Measurements from ENCODE around the gene H1-8.

H1-8 gene

DNA sequence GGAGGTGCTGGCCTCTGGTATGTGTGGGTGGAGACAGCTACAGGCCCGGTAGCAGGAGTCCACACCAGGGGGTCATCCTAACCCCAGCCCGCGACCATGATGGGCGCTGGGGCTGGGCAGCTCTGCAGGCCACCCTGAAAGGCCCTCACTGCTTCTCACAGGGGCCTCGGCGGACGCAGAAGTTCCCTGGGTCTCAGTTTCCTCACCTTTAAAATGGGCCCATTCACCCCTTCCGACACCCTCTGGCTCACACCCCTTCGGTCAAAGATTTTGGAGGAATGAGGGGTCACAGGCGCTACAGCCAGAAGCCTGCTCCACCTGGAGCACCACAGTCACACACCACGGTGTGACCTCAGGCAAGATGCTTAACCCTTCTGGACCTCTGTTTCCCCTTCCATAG lies 55.5 kb downstream of the H1-8 start:
- Histone ChIP-seq H3K4me3 (ENCODE audit: insufficient read depth, low read length, poor library complexity, severe bottlenecking) (no peak overlapping the region), H3K9me3 (ENCODE audit: insufficient read depth, low read length) (no peaks in the 10 kb centered on the region), H2AFZ (ENCODE audit: low read depth, low read length, severe bottlenecking) (no peak overlapping the region), H3K9me2 (replicated peaks; ENCODE audit: insufficient read depth, low read length) (no peaks in the 10 kb centered on the region), H3K4me2 (ENCODE audit: low read depth, low read length, poor library complexity, severe bottlenecking) (no peak overlapping the region), H3F3A (ENCODE audit: insufficient read depth) (no peaks in the 10 kb centered on the region), H3K9ac (ENCODE audit: low read length) (no peak overlapping the region), H4K20me1 (ENCODE audit: low read depth, low read length) (no peaks in the 10 kb centered on the region), H3K27me3 (ENCODE audit: low read length) (no peaks in the 10 kb centered on the region), H3K79me2 (ENCODE audit: insufficient read depth, low read length) (no peaks in the 10 kb centered on the region), H3K27ac (ENCODE audit: low read depth, low read length) (no peak overlapping the region), H3K36me3 (ENCODE audit: low read length) (no peaks in the 10 kb centered on the region)
- TF ChIP-seq, protein P1, sequence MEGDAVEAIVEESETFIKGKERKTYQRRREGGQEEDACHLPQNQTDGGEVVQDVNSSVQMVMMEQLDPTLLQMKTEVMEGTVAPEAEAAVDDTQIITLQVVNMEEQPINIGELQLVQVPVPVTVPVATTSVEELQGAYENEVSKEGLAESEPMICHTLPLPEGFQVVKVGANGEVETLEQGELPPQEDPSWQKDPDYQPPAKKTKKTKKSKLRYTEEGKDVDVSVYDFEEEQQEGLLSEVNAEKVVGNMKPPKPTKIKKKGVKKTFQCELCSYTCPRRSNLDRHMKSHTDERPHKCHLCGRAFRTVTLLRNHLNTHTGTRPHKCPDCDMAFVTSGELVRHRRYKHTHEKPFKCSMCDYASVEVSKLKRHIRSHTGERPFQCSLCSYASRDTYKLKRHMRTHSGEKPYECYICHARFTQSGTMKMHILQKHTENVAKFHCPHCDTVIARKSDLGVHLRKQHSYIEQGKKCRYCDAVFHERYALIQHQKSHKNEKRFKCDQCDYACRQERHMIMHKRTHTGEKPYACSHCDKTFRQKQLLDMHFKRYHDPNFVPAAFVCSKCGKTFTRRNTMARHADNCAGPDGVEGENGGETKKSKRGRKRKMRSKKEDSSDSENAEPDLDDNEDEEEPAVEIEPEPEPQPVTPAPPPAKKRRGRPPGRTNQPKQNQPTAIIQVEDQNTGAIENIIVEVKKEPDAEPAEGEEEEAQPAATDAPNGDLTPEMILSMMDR (IDR thresholded peaks at IDR 0.05; ENCODE audit: insufficient read depth, low read length, poor library complexity, severe bottlenecking), result no peak
- no peak for TF ChIP-seq EZH2phosphoT487 (conservative IDR thresholded peaks at IDR 0.05; ENCODE audit: low read length)

GRCh38 chr3:129599073-129599472 lies 56.1 kb downstream of the H1-8 start:
- Histone ChIP-seq H3K9me3 (ENCODE audit: insufficient read depth, low read length) (no peaks in the 10 kb centered on the region), H4K20me1 (ENCODE audit: low read depth, low read length) (no peaks in the 10 kb centered on the region), H3K27ac (ENCODE audit: low read depth, low read length) (no peak overlapping the region), H2AFZ (ENCODE audit: low read depth, low read length, severe bottlenecking) (no peak overlapping the region), H3K79me2 (ENCODE audit: insufficient read depth, low read length) (no peaks in the 10 kb centered on the region), H3K4me3 (ENCODE audit: insufficient read depth, low read length, poor library complexity, severe bottlenecking) (no peak overlapping the region), H3K9me2 (replicated peaks; ENCODE audit: insufficient read depth, low read length) (no peaks in the 10 kb centered on the region), H3K9ac (ENCODE audit: low read length) (no peak overlapping the region), H3K27me3 (ENCODE audit: low read length) (no peaks in the 10 kb centered on the region), H3K36me3 (ENCODE audit: low read length) (no peaks in the 10 kb centered on the region), H3K4me2 (ENCODE audit: low read depth, low read length, poor library complexity, severe bottlenecking) (no peak overlapping the region), H3F3A (ENCODE audit: insufficient read depth) (no peaks in the 10 kb centered on the region)
- TF ChIP-seq, protein P1 (IDR thresholded peaks at IDR 0.05; ENCODE audit: insufficient read depth, low read length, poor library complexity, severe bottlenecking), result no peak
- no peak for TF ChIP-seq EZH2phosphoT487 (conservative IDR thresholded peaks at IDR 0.05; ENCODE audit: low read length)

GRCh38 chr3:129599607-129600006 lies 56.6 kb downstream of the H1-8 start:
- no peaks in the 10 kb centered on the region for H3K79me2 ChIP-seq (ENCODE audit: insufficient read depth, low read length)

More at GRCh38 chr3:129599607-129600006, 56.6 kb downstream of the H1-8 start:
- no peak overlapping the region for H3K27ac ChIP-seq (ENCODE audit: low read depth, low read length)
- H4K20me1 ChIP-seq (ENCODE audit: low read depth, low read length), result no peaks in the 10 kb centered on the region
- H3F3A ChIP-seq (ENCODE audit: insufficient read depth), result no peaks in the 10 kb centered on the region
- no peak overlapping the region for H2AFZ ChIP-seq (ENCODE audit: low read depth, low read length, severe bottlenecking)
- H3K4me3 ChIP-seq (ENCODE audit: insufficient read depth, low read length, poor library complexity, severe bottlenecking), result no peak overlapping the region
- no peak overlapping the region for H3K9ac ChIP-seq (ENCODE audit: low read length)
- TF ChIP-seq, protein P1 (IDR thresholded peaks at IDR 0.05; ENCODE audit: insufficient read depth, low read length, poor library complexity, severe bottlenecking), result no peak
- no peak for TF ChIP-seq EZH2phosphoT487 (conservative IDR thresholded peaks at IDR 0.05; ENCODE audit: low read length)
- H3K27me3 ChIP-seq (ENCODE audit: low read length), result no peaks in the 10 kb centered on the region
- H3K9me2 ChIP-seq (replicated peaks; ENCODE audit: insufficient read depth, low read length), result no peaks in the 10 kb centered on the region
- no peaks in the 10 kb centered on the region for H3K36me3 ChIP-seq (ENCODE audit: low read length)
- H3K4me2 ChIP-seq (ENCODE audit: low read depth, low read length, poor library complexity, severe bottlenecking), result no peak overlapping the region
- H3K9me3 ChIP-seq (ENCODE audit: insufficient read depth, low read length), result no peaks in the 10 kb centered on the region

All from SU-DHL-6 (cell line).